Measurements from ENCODE around the gene VCAM1. TPM values are rescaled to one million over a fixed set of nuclear protein-coding genes. Genes with fewer than 3 reads are reported as not detected.
"Not testable (repeated sequence)": the region's sequence is repeated elsewhere in the genome, so short reads cannot be mapped to it uniquely, and the experiment has no call there.

The VCAM1 gene
- total and polyA plus RNA-seq, 2 of the 4 experiments (the other 2 are of a cell fraction) = 10.1 to 21.1 TPM

GRCh38 chr1:100781728-100782127, 62.2 kb downstream of the VCAM1 start:
- H3K36me3 ChIP-seq (ENCODE audit: control insufficient read depth, insufficient read depth, low read length); H3K18ac ChIP-seq (ENCODE audit: low read depth, low read length); H2AK5ac ChIP-seq (ENCODE audit: low read depth, low read length); H3K14ac ChIP-seq (replicated peaks; ENCODE audit: low read depth, low read length); H2BK20ac ChIP-seq (ENCODE audit: low read depth, low read length); DNase-seq; POLR2A ChIA-PET (ENCODE audit: unreplicated experiment); H3K4ac ChIP-seq (ENCODE audit: low read depth, low read length); H3K23ac ChIP-seq (ENCODE audit: low read depth, low read length); ATAC-seq (ENCODE audit: low read depth); H3K9me1 ChIP-seq (ENCODE audit: insufficient read depth, low read length); H3K9ac ChIP-seq (ENCODE audit: low read depth, low read length); H2BK120ac ChIP-seq (ENCODE audit: low read depth, low read length); BruUV-seq (replicated peaks); H3K4me2 ChIP-seq (ENCODE audit: low read depth, low read length); H4K20me1 ChIP-seq (ENCODE audit: insufficient read depth, low read length); H3K9me3 ChIP-seq (ENCODE audit: control insufficient read depth, insufficient read depth, low read length); H3K79me1 ChIP-seq (ENCODE audit: low read depth in 1 of 2, low read length in 2 of 2); H3K4me3 ChIP-seq (ENCODE audit: insufficient read depth, low read depth, low read length); H4K5ac ChIP-seq (ENCODE audit: low read depth, low read length); H3K27me3 ChIP-seq (ENCODE audit: control insufficient read depth, insufficient read depth, low read length); H2BK5ac ChIP-seq (ENCODE audit: low read depth, low read length, poor library complexity, severe bottlenecking); in situ Hi-C loops (cut with MboI; ENCODE audit: low sequenced_read_pairs); H2BK15ac ChIP-seq (ENCODE audit: low read depth, low read length); H3K27ac ChIP-seq (ENCODE audit: insufficient read depth, low read length); H4K8ac ChIP-seq (ENCODE audit: low read depth in 2 of 2, low read length in 2 of 2); H3K56ac ChIP-seq (ENCODE audit: extremely low read depth, insufficient read depth, low read length); H4K91ac ChIP-seq (ENCODE audit: insufficient read depth, low read depth, low read length); CTCF ChIA-PET; H3K4me1 ChIP-seq (ENCODE audit: control insufficient read depth, insufficient read depth, low read length); H2AK9ac ChIP-seq (replicated peaks; ENCODE audit: low read depth, low read length, poor library complexity); H2AFZ ChIP-seq (replicated peaks; ENCODE audit: low read length, poor library complexity); intact Hi-C loops (cut with micrococcal nuclease); dilution Hi-C loops (cut with HindIII; ENCODE audit: low sequenced_read_pairs, unreplicated experiment): not testable (repeated sequence)
- WGBS, 2 experiments (ENCODE audit: extremely low coverage in 2 of 2, insufficient read length in 1 of 2) = 79% methylated on average over 1 of the region's 3 CpGs; no CpG with 5 or more reads in 1 of the 2 experiments

Data from IMR-90 (cell line).